T-helper 1 cell treated with Interleukin-12 subunit alpha and Interleukin-12 subunit beta and Interleukin-4 antibody, amounts not matched to agents 30 ng/mL and 1 ng/mL, for 36 hours (primary cell): ENCODE measurements around the gene GRAP2. TPM values are rescaled to one million over a fixed set of nuclear protein-coding genes. Genes with fewer than 3 reads are reported as not detected.

Experiments used
- intact Hi-C: fragments of 100-400 bp; cut with micrococcal nuclease; formaldehyde crosslinking; loops from one replicate; pipeline ENCODE4 v1.15.1; 2024
- total RNA-seq: library from RNA; stranded (reverse); gene quantifications from 2 replicates; pipeline ENCODE4 v1.2.3, GENCODE V29; 2022

Gene GRAP2
- total RNA-seq, 1 donor from 2014 or later = 151 TPM

DNA sequence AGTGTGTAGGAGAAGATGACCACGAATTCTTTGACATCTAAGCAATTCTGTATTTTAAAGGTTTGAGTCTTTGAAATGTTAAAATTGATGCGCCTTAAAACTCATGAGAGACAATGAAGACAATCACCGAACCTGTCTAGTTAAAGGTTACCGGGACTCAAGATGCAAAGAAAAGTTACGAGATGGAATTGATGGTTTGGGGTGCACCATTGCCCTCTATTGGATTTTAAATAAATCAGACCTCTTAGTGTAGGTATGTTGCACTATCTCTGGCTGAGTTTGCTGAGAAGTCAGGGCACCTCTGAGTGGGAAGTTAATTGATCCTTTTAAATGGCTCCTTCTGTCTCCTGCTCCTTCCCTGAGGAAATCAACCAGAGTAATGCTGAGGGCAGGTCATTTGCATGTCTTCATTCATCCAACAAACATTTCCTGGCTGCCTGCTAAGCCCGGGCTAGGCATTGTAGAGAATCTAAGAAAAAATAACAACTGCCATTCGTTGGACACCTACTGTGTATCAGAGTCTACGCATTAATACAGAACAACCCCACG, 39.9 kb downstream of the GRAP2 start:
- intact Hi-C loops = loop anchor here (1.0 to 5.0 kb wide), 4 partner anchors 40 to 407 kb away; partner anchors contain the start of gene GRAP2

- intact Hi-C loops = loop anchor here (5.0 kb wide), 1 partner anchor 374 kb away; no protein-coding TSS in a partner anchor
Measured at GRCh38 chr22:39941601-39942000, 40.7 kb downstream of the GRAP2 start.

- intact Hi-C loops = loop anchor here (2.0 to 5.0 kb wide), 2 partner anchors 16 to 375 kb away; no protein-coding TSS in a partner anchor
Measured at GRCh38 chr22:39942439-39943230, 41.8 kb downstream of the GRAP2 start.

DNA sequence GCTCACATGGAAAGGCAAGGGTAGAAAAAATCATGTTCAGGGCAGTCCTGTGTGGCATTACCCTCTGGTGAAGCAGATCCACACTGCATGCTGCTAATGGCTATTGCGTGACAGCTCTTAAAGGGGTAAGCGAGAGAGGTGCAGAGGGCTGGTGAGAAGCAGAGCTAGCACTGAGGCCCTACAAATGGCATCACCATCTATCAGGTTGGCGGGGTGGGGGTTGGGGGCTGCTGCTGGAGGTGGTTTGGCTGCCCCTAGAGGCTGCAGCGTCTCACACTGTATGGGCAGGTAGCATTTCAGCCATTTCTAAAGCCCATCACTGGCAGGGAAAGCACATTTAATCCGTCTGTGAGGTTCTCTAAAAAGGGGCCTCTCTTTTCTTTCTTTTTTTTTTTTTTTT, 42.5 kb downstream of the GRAP2 start:
- intact Hi-C loops = loop anchor here (2.0 to 5.0 kb wide), 2 partner anchors 17 to 376 kb away; no protein-coding TSS in a partner anchor

- intact Hi-C loops = loop anchor here (2.0 to 5.0 kb wide), 2 partner anchors 17 to 377 kb away; no protein-coding TSS in a partner anchor
Measured at GRCh38 chr22:39943953-39944872, 43.3 kb downstream of the GRAP2 start.

- intact Hi-C loops = no loop called here
Measured at GRCh38 chr22:39946126-39946502, 45.2 kb downstream of the GRAP2 start.

DNA sequence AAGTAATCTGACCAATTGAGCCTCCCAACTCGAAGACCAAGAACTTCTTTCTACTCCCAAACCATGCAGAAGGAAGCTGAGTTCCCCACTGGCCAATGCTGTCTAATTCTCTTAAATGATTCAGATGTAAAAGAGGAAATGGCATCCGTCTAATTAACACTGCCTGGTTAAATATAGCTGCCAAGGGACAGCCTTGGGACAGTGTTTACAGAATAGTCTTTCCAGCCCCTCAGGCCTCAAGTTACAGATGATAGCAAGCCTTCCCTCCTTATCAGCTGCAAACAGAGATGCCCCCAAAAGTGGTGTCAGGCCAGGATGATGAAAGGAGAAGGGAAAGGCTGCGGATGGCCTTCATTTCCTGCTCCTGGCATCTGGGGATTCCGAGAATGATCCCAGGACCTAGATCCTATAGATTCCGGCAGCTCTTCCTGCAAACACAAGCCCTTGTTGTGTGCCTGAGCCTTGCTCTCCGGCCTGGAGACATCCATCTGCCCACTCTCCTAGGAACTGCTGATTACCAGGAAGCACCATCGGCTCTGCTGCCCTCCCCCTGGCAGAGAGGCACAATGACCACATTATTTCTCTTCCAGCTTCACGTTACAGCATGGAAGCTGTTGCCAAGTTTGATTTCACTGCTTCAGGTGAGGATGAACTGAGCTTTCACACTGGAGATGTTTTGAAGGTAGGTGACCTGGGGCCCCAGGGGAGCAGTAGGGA, 45.8 kb downstream of the GRAP2 start:
- intact Hi-C loops = no loop called here

- intact Hi-C loops = no loop called here
Measured at GRCh38 chr22:39947220-39948216, 46.6 kb downstream of the GRAP2 start.

DNA sequence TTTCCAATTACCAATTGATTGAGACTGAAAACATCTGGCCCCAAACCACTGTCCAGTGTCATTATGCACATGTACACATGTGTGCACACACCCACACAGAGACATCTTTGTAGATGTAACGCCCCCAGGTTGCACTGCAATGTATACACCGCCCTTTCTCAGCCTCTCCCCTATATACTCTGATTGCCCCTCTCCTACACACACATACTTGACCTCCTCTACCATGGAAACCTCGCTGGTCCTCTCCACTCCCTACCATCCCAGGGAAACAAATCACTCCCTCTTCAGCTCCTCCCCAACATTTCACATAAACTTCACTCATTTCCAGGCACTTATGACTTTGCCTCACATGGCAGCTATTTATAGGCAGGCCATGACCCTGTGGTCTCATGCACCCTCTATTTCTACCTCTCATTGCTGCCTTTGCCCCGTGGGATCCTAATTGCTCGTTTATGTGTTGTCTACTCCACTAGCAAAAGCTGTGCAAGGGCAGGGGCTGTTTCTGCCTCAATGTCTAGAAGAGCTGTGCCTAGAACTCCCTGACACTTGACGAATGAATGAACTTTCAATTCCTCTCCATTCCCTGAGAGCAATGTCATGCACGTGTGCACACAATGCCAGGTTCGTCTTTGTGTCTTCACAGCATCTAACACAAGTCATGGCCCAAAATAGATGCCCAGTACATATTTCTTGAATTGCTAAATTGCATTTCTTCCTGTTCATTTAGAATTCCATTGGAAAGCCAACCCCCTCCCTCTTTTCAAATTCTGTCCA, 49.3 kb downstream of the GRAP2 start:
- intact Hi-C loops = no loop called here

- intact Hi-C loops = loop anchor here (1.0 kb wide), 1 partner anchor 10 kb away; no protein-coding TSS in a partner anchor
Measured at GRCh38 chr22:39951603-39952293, 50.9 kb downstream of the GRAP2 start.

- intact Hi-C loops = no loop called here
Measured at GRCh38 chr22:39952347-39952746, 51.5 kb downstream of the GRAP2 start.

DNA sequence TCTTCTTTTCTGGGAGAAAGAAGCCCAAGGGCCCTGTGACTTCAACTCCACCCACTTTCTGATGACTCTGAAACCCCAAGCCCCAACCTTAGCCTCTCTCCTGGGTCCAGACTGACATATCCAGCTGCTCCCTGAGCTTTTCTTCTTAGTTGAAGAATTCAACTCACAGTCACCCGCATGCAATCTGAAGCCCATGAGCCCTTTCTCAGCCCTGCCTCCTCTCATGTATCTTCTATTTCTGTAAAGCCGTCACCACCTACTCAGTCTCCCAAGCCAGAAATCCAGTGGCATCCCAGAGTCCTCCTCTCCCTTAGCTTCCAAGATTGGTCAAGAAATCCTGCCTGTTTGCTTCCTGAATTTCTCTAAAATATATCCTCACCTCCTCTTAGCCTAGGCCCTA, 52.2 kb downstream of the GRAP2 start:
- intact Hi-C loops = no loop called here

GRCh38 chr22:39954584-39955055, 53.7 kb downstream of the GRAP2 start:
- intact Hi-C loops = no loop called here

- intact Hi-C loops = no loop called here
Measured at GRCh38 chr22:39955675-39956074, 54.8 kb downstream of the GRAP2 start.

- intact Hi-C loops = no loop called here
Measured at GRCh38 chr22:39956932-39957664, 56.2 kb downstream of the GRAP2 start.

DNA sequence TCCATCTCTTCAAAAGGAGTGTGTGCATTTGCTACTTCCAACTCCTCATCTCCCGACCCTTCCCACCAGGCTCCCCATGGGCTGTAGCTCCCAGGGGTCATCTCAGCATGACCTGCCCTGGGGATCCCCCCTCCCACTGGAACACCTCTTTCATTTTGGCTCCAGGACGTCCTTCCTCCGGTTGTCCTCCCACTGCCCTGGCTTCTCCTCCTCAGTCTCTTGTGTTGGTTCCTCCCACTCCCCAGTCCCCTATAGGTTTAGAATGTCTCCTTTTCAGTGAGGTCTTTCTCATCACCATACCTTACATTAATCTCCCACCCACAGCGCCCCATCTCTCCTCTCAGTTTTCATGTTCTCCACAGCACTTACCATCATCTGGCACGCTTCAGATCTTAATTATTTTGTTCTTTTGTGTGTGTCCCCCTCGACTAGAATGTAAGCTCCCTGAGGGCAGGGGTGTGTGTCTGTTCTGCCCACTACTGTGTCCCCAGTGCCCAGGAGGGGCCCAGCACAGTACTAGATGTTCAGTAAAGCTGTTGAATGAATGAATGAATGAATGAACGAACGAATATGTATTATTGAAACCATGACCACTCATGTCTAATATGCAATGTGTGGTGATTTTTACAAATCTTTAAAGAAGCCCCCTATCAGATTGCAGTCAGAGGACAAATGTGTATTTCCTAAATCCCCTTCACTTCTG, 57.3 kb downstream of the GRAP2 start:
- intact Hi-C loops = no loop called here
